K562 (cell line): Measurements from ENCODE around the gene ARSD. TPM values are rescaled to one million over a fixed set of nuclear protein-coding genes. Genes with fewer than 3 reads are reported as not detected.
A peak's percentile ranks its signal among the peaks of the same experiment; 100 is the strongest.

Experiments
- ATAC-seq: fragments of 200-7000 bp; cut with Tn5 transposase; 3 replicates; pipeline ENCODE4 v1.9.1; 2020; ENCODE audit warnings: moderate library complexity
- BruUV-seq: library from RNA; stranded (reverse); fragments of 400-500 nt; replicated peaks from 2 replicates; lab custom pipeline; 2021; lab: Mats Ljungman, UMichigan
- CTCF ChIA-PET: fragments of 300-600 bp; formaldehyde crosslinking; extraction: SDS; loops from one replicate; lab custom pipeline; 2021; ENCODE audit warnings: low intra/inter-chr PET ratio; lab: Yijun Ruan, JAX
- POLR2A ChIA-PET: fragments of 300-600, 350-650 bp; sonication (Branson Sonifier 250); formaldehyde crosslinking; extraction: SDS; loops from one replicate; lab custom pipeline; 2021; ENCODE audit warnings: antibody characterized with exemption, inconsistent platforms; lab: Yijun Ruan, JAX
- DNase-seq, 4 experiments: peaks; one replicate each; pipeline versions ENCODE4 v3.0.0 to v3.0.0-alpha.2; 2011 to 2018; ENCODE audit warnings: low spot score in 3 of 4, mixed read lengths in 3 of 4; ENCODE audit errors: extremely low read depth in 1 of 4
- FAIRE-seq: peaks from 2 replicates; lab custom pipeline; 2011; peaks lifted over from hg19 to GRCh38; lab: Jason Lieb, UNC
- H2AFZ ChIP-seq: 2 replicates; pipeline ENCODE4 v1.6.0; 2011; ENCODE audit warnings: low read depth, low read length, control low read depth, inconsistent platforms
- H3K27ac ChIP-seq: fragments of 200-600 bp; 3 replicates; pipeline ENCODE4 v1.8.0; 2011; ENCODE audit warnings: low read depth, mild to moderate bottlenecking, control low read depth, inconsistent platforms, low read length, moderate library complexity, mixed read lengths; ENCODE audit errors: extremely low read depth
- H3K27me3 ChIP-seq, 2 experiments: fragments of 300-600 bp in 1 of 2; 2 replicates in 1 of 2; 3 replicates in 1 of 2; pipeline versions ENCODE4 v1.6.0 to v1.8.0; 2011; ENCODE audit warnings: inconsistent platforms in 2 of 2, low read length in 2 of 2, mild to moderate bottlenecking in 1 of 2, mixed read lengths in 1 of 2, moderate library complexity in 1 of 2; ENCODE audit not compliant: control insufficient read depth in 2 of 2, insufficient read depth in 2 of 2
- H3K36me3 ChIP-seq: fragments of 300-600 bp; 3 replicates; pipeline ENCODE4 v1.8.0; 2011; ENCODE audit warnings: mild to moderate bottlenecking, low read length, inconsistent platforms; ENCODE audit not compliant: control insufficient read depth, insufficient read depth
- H3K4me1 ChIP-seq, 2 experiments: fragments of 200-600 bp in 1 of 2; replicated peaks in 1 of 2; 2 replicates in 1 of 2; 3 replicates in 1 of 2; pipeline versions ENCODE4 v1.5.1 to v1.8.0; 2011; ENCODE audit warnings: inconsistent platforms in 2 of 2, low read length in 2 of 2, mild to moderate bottlenecking in 1 of 2, mixed read lengths in 1 of 2, moderate library complexity in 1 of 2; ENCODE audit not compliant: control insufficient read depth in 2 of 2, insufficient read depth in 2 of 2
- H3K4me2 ChIP-seq: 2 replicates; pipeline ENCODE4 v1.6.1; 2011; ENCODE audit warnings: low read length, control low read depth, inconsistent platforms, mixed read lengths; ENCODE audit not compliant: insufficient read depth
- H3K4me3 ChIP-seq: fragments of 200-600 bp; sonication (generic), shearing (Covaris generic); 2 replicates; pipeline ENCODE4 v1.5.1; 2016; ENCODE audit warnings: control low read depth, inconsistent platforms
- H3K79me2 ChIP-seq: fragments of 200-600 bp; 3 replicates; pipeline ENCODE4 v1.8.0; 2011; ENCODE audit warnings: low read length, inconsistent platforms; ENCODE audit not compliant: control insufficient read depth, insufficient read depth
- H3K9ac ChIP-seq, 2 experiments: 2 replicates each; pipeline versions ENCODE4 v1.6.0 to v1.6.1; 2011; ENCODE audit warnings: low read depth in 2 of 2, low read length in 2 of 2, control low read depth in 1 of 2, inconsistent platforms in 1 of 2, mild to moderate bottlenecking in 1 of 2, mixed read lengths in 1 of 2; ENCODE audit not compliant: insufficient read depth in 1 of 2
- H3K9me1 ChIP-seq: one replicate; pipeline ENCODE4 v1.6.0; 2011; ENCODE audit warnings: inconsistent platforms, mild to moderate bottlenecking, low read length, moderate library complexity; ENCODE audit not compliant: control insufficient read depth, insufficient read depth
- H3K9me3 ChIP-seq: replicated peaks from 2 replicates; pipeline ENCODE4 v1.5.1; 2011; ENCODE audit warnings: low read depth, low read length, inconsistent platforms; ENCODE audit not compliant: control insufficient read depth, insufficient read depth
- H4K20me1 ChIP-seq: replicated peaks from 2 replicates; pipeline ENCODE4 v1.6.1; 2011; ENCODE audit warnings: low read length, inconsistent platforms, mixed read lengths; ENCODE audit not compliant: control insufficient read depth, insufficient read depth
- NR2C2 ChIP-seq, 2 experiments: fragments of 200-800 bp in 1 of 2; sonication (Bioruptor generic) in 1 of 2; sonication (generic) in 1 of 2; formaldehyde crosslinking in 1 of 2; IDR thresholded peaks; 2 replicates each; pipeline versions ENCODE4 v1.6.1 to v1.8.0; 2016 to 2022; ENCODE audit warnings: mild to moderate bottlenecking in 1 of 2, missing compliant biosample characterization in 1 of 2, missing genetic modification characterization in 1 of 2, missing genetic modification reagents in 1 of 2
- POLR2B ChIP-seq: fragments of 450-650 bp; IDR thresholded peaks from 2 replicates; pipeline ENCODE4 v1.6.1; 2018; ENCODE audit warnings: low read depth; ENCODE audit not compliant: partially characterized antibody
- TRIM24 ChIP-seq, 2 experiments: fragments of 450-650 bp; IDR thresholded peaks; 2 replicates each; pipeline ENCODE4 v1.6.1; 2016
- XRCC3 ChIP-seq: fragments of 450-650 bp; IDR thresholded peaks from 2 replicates; pipeline ENCODE4 v1.6.1; 2017; ENCODE audit warnings: mild to moderate bottlenecking, moderate library complexity
- ZNF12 ChIP-seq: sonication (generic); formaldehyde crosslinking; IDR thresholded peaks from 2 replicates; pipeline ENCODE4 v1.4.0; 2020; ENCODE audit warnings: mild to moderate bottlenecking, missing genetic modification reagents
- ZNF121 ChIP-seq: sonication (generic); formaldehyde crosslinking; conservative IDR thresholded peaks from 2 replicates; pipeline ENCODE4 v1.8.0; 2022; ENCODE audit warnings: missing genetic modification reagents
- ZNF785 ChIP-seq: fragments of 250-450 bp; sonication (Bioruptor Pico); IDR thresholded peaks from 2 replicates; pipeline ENCODE4 v1.4.0; 2020; ENCODE audit warnings: mild to moderate bottlenecking
- WGBS: fragments of 100-300 bp; shearing (Covaris generic); methylation state at CpG from one replicate; pipeline ENCODE4 v1.1.6; 2016; ENCODE audit warnings: low coverage, mixed read lengths; ENCODE audit not compliant: insufficient coverage; ENCODE audit errors: missing lambda C conversion rate; 5-methylcytosine and 5-hydroxymethylcytosine counted together
- in situ Hi-C: fragments of 300-500 bp; cut with MboI; formaldehyde crosslinking; loops from 4 replicates; pipeline ENCODE4 v1.15.0; 2018; ENCODE audit warnings: inconsistent platforms, mixed read lengths
- intact Hi-C: fragments of 100-400 bp; cut with micrococcal nuclease; formaldehyde crosslinking; loops from 2 replicates; pipeline ENCODE4 v1.14.2; 2022
- polyA plus RNA-seq, 8 experiments: library from polyadenylated mRNA; depleted of rRNA in 4 of 8; stranded (reverse) in 5 of 8; unstranded in 3 of 8; fragments of >200 nt; fragmentation: Nextera tagmentation in 2 of 8; fragmentation: Illumina TruSeq in 1 of 8; extraction: Ambion mirVana in 2 of 8; extraction: Trizol in 1 of 8; gene quantifications; 2 replicates each; pipeline versions ENCODE4 v1.2.1 to v1.2.3, GENCODE V29; 2011 to 2014; ENCODE audit warnings: inconsistent platforms in 1 of 8, missing spikeins in 1 of 8
- total RNA-seq, 7 experiments: library from RNA; depleted of rRNA in 6 of 7; stranded (reverse); fragments of >200 nt in 6 of 7; fragmentation: Illumina TruSeq in 2 of 7; extraction: Trizol in 2 of 7; gene quantifications; 2 replicates each; pipeline versions ENCODE4 v1.2.1 to v1.2.3, GENCODE V29; 2011 to 2021; ENCODE audit warnings: low replicate concordance in 1 of 7

The ARSD gene
- total and polyA plus RNA-seq, 9 of the 15 experiments (the other 6 are each of a cell fraction or from before 2014, with no cell fraction given): 0.05 to 0.23 (median 0.09) TPM; not detected in 1

GRCh38 chrX:2875136-2875481, 54.0 kb downstream of the ARSD start:
- FAIRE-seq (no peak), ATAC-seq (peak; percentile 22; the same call in 2 of the 3 replicates), DNase-seq (no peak)
- H2AFZ ChIP-seq: peak overlapping the region; percentile 35; the same call in 1 of the 2 replicates
- no peaks in the 10 kb centered on the region for H3K9me1 ChIP-seq
- ChIA-PET POLR2A (no interaction called here), CTCF (no interaction called here)
- intact Hi-C loops: no loop called here
- peak overlapping the region; percentile 56 for H3K4me2 ChIP-seq
- no peaks in the 10 kb centered on the region for H4K20me1 ChIP-seq
- in situ Hi-C loops: loop anchor here (25.0 kb wide), 1 partner anchor 762 kb away; no protein-coding TSS in a partner anchor
- no peaks in the 10 kb centered on the region for H3K27me3 ChIP-seq
- peaks cover 12 to 34% of the 10 kb centered on the region in 2 experiments; a peak in 4 of 5 replicates for H3K4me1 ChIP-seq
- no peaks in the 10 kb centered on the region for H3K36me3 ChIP-seq
- TF ChIP-seq POLR2B (no peak), XRCC3 (0 out of 2 replicates have a peak, but pooled peaks have one; percentile 59), TRIM24 (IDR thresholded peaks at IDR 0.05) (0 out of 4 replicates have a peak, but pooled peaks of 1 of the 2 experiments have one; percentile 2), ZNF785 (CRISPR knock-in tag) (no peak), ZNF12 (CRISPR knock-in tag) (peak; percentile 92), NR2C2 (CRISPR knock-in tag; IDR thresholded peaks at IDR 0.05) (no peak), NR2C2 (tag; IDR thresholded peaks at IDR 0.05) (no peak), ZNF121 (CRISPR knock-in tag) (no peak)
- H3K4me3 ChIP-seq: no peak overlapping the region
- peaks cover 17% of the 10 kb centered on the region for H3K9me3 ChIP-seq
- 13% methylated on average over 3 of the region's 3 CpGs for WGBS
- H3K9ac ChIP-seq: peak overlapping the region in 1 of 2 experiments; percentile 15; a peak in 1 of 4 replicates
- H3K27ac ChIP-seq: peak overlapping the region; percentile 59
- BruUV-seq: no TSS peak
- no peaks in the 10 kb centered on the region for H3K79me2 ChIP-seq
